LoVo (cell line): ENCODE results near the gene DCLK1.

Experiments used
- DNase-seq: peaks from one replicate; pipeline ENCODE4 v3.0.0-alpha.2; 2016; ENCODE audit warnings: low spot score

DCLK1 gene

DNA sequence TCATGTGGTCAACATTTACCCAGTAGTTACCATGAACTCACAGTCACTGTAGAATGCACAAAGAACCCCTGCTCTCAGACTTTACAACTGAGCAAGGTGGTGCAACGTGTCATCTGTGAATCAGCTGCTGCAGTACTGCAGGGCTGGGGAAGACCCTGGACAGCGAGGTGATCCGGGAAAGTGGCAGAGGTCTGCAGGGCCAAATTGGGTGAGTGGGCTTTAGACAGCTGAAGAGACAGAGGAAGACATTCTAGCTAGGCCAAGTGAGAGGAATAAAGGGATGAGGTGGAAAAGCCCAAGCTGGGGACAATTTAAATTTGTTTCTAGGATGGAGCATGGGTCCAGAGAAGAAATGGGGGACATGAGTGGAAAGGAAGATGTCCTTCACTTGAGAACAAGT, 270.5 kb downstream of the DCLK1 start:
- no peak for DNase-seq

DNA sequence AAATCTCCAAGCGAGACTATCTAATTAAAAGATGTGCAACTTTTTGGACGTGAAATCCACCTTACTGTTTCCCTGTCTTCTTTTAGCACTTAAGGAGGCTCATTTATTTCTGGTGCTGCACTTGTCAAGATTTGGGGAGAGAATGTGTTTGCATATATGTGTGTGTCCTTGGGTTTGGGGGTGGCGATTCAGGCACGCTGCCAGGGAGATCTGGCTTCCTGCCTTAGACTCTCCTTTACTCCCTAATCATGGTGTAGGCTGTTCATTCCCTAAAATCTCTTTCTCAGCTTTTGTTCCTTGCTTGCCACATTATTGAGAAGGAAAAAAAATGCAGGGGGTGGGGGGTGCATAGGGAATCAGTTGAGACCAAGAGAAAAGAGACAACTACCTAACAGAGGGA, 271.2 kb downstream of the DCLK1 start:
- DNase-seq = no peak

DNA sequence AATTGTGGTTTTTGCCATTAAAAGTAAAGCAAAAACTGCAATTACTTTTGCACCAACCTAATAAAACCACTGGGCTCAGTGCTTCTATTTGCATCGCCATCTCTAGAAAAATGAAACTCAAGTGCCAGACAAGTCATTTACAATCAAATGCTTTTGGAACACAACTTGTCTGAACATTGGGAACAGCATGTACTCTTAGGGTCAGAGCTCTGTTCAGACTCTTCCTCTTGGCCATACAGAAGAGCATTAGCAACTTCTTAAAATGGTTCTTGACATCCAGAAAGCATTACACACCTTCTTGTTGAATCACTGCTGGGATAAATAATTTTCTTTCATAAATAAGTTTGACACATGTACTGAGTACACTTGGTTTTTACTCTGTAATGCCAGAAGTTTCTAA, 272.5 kb downstream of the DCLK1 start:
- no peak for DNase-seq

DNA sequence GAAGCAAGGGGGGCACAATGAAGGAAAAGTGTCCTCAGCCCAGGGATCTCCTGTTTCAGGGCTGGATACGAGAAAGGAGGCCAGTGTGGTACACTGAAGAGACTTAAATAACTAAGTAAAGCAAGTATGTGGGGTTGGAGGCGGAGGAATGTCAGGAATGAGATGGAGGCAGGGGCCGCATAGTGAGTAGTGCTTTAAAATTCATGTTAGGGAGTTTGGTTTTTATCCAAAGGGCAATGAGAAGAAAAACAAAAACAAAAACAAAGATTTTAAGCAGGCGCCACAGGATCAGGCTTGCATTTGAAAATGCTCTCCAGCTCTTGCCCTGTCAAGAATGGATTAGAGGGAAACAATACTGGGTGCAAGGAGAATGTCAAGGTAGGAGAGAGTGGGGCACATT, 273.4 kb downstream of the DCLK1 start:
- DNase-seq = no peak

GRCh38 chr13:35856721-35857364, 274.3 kb downstream of the DCLK1 start:
- no peak for DNase-seq

DNA sequence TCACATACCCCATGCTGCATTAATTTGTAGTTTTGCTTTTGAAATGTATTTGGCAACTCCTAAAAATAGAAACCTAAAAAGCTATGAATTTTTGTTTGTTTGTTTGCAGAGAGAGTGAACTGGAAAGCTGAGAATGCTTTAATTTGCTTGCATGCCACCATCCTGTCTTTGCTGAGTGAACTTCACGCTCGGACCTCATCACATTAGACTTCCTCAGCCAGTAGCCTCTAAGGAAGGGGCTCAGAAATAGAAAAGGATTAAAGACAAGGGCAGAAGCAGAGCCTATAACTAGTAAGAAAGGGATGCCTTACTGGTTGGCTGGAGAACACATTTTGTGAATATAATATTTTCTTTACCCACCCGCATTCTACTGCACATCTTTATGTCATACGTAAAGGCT, 275.1 kb downstream of the DCLK1 start:
- DNase-seq = no peak

GRCh38 chr13:35855531-35856019, 275.6 kb downstream of the DCLK1 start:
- DNase-seq = peak; percentile 16

DNA sequence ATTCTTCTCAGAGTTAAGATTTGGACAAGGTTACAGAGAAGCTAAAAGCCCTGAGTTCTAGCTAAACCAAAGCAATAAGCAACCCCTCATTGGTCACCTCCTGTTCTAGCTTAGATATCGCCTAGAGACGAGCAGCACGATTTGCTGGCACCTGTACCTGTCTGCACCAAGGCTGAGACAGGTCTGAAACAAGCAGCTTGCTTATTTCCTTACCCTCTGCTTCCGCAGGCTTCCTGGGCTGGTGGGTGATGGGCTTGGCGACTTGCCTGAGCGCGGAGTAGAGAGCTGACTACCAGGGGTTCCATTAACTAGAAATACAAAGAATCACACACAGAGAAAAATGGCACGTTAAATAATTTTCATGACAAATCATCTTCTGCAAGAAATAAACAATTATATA, 276.9 kb downstream of the DCLK1 start:
- DNase-seq = no peak

GRCh38 chr13:35851881-35852280, 279.3 kb downstream of the DCLK1 start:
- no peak for DNase-seq

DNA sequence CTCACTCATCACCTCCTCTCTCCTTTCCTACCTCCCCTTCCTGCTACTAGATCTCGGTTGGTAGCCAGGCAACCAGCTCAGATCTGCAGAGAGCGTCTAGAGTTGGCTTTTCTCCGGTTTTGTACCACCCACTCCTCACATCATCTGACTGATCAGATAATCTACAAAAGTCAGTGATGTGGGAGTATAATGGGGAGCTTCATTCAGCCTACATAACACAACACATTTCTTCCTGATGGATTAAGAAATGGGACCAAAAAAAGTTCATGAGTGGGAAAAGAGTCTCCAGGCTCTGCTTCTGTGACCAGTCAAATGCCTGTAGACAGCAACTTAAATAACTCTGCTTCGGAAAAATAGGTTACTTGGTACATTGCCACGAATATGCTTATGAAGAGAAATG, 279.8 kb downstream of the DCLK1 start:
- no peak for DNase-seq

GRCh38 chr13:35850569-35850968, 280.6 kb downstream of the DCLK1 start:
- no peak for DNase-seq

- DNase-seq = no peak
Observed at GRCh38 chr13:35849256-35849644, 281.9 kb downstream of the DCLK1 start.

DNA sequence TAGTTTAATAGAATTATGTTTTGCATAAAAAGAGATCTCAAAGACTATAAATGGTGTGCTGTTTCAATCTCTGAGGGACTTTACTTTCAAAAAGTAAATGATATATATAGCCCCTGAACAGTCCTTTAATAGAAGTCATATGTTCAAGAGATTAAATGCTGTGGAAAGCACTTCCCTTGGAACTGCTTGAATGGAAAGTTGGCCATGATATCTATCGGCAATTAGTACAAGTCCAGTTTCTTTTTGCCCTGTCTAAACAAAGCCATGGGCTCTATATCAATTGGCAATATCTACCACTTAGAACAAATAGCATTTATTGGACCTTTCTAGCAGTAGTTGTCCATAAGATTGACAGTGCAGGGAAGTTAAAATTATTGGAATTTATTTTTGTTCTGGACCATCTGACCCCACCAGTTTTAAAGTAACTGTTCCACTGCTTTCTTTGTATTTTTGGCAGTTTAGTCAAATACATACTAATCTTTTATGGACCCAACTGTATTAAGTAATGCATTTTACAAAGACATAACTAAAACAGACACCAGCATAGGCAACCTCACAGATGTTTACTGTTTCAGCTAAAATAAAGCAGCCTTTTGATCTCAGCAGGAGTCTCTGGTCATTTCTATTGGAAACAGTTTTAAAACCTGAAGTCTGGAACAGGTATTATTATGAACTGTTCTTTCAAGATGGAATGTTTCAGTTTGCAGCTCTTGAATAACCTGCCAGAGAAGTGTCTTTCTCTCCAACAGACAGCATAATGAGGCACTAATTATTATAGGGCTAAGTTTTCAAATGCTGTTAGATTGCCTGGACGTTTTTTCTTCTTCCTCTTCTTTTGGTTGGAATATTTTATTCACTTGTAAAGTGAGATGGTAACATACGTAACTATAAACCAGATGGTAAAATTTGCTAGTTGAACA, 282.6 kb downstream of the DCLK1 start:
- DNase-seq = no peak

GRCh38 chr13:35843272-35843671, 287.9 kb downstream of the DCLK1 start:
- no peak for DNase-seq

- no peak for DNase-seq
Observed at GRCh38 chr13:35841060-35841521, 290.1 kb downstream of the DCLK1 start.

DNA sequence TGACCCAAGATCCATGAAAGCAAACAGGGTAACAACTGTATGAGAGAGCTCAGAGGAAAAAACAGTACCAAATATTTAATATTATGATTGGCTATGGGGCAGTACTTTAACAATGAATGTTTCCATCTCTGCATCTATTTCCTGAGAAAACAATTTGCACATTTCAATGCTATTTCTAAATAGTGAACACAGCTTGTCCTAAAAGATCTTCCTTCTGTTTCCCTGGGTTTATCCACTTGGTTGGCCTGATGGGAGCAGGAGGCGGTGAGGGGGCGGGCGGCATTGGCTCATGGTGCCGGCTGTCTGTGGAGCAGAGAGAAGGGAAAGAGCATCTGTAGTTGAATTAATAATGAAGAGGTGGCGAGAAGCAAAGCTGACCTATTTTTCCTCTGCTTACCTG, 291.4 kb downstream of the DCLK1 start:
- DNase-seq = no peak

DNA sequence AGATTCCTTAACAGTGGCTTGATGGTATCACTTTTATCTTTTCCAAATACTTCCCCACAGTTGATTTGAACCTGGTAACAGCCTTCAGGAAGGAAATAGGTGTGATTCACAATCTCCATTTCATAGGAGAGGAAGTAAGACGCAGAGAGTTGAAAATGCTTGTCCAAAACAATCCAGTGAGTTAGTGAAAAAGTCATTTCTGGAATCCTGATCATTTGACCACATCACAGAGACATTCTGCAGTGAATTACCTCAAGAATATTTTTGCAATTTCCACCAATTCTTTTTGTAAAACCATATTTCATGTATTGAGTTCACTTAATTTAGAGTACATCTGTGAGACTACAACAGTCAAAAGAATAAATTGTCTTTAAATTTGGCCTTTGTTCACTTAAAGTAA, 292.8 kb downstream of the DCLK1 start:
- DNase-seq = no peak

GRCh38 chr13:35836446-35836845, 294.7 kb downstream of the DCLK1 start:
- no peak for DNase-seq

GRCh38 chr13:35835989-35836388, 295.2 kb downstream of the DCLK1 start:
- no peak for DNase-seq

GRCh38 chr13:35833608-35834275, 297.4 kb downstream of the DCLK1 start:
- no peak for DNase-seq

- DNase-seq = no peak
Observed at GRCh38 chr13:35833031-35833430, 298.2 kb downstream of the DCLK1 start.

GRCh38 chr13:35832551-35832950, 298.6 kb downstream of the DCLK1 start:
- DNase-seq = no peak
